ENCODE data around the gene GALNT9.

DNA sequence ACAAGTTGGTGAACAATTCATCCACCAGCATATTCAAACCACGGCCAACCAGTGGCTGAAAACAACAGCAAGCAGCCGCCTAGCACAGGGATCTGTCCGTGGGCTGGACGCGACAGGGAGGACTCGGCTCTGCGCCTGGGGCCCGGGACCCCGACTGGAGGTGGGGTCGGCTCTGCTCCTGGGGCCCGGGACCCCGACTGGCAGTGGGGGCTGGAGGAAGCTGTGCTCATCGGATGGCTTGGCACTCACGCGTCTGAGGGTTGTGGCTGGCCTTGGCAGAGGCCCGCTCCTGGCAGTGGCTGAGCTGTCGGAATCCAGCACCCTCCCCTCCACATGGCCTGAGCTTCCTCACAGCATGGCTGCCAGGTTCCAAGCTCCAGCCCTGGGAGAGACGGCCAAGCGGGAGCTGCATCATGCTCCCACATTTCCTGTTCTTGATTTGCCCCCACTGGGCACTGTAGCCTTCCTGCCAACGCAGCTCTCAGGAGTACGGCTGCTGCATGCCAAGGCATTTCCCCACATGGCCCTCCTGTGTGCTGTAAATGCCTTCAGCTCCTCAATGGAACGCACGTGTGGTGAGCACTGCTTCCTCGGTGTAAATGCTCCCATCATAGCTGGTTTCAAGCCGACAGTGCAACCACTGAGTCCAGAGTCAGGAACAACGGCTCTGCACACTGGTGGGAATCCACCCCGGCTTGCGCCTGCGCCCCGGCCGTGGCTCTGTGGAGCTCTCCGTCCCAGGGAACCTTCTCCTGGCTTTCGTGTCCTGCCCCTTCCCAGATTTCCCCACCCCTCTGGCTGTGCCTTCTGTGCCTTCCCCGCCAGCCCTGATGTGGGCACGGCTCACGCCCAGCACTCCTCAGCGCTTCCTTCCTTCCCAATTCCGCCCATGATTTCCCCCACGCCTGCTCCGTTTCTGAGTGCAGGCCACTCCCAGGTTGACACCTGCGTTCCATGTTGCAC, 7.3 kb upstream of the GALNT9 start:
- TF ChIP-seq, protein P1, sequence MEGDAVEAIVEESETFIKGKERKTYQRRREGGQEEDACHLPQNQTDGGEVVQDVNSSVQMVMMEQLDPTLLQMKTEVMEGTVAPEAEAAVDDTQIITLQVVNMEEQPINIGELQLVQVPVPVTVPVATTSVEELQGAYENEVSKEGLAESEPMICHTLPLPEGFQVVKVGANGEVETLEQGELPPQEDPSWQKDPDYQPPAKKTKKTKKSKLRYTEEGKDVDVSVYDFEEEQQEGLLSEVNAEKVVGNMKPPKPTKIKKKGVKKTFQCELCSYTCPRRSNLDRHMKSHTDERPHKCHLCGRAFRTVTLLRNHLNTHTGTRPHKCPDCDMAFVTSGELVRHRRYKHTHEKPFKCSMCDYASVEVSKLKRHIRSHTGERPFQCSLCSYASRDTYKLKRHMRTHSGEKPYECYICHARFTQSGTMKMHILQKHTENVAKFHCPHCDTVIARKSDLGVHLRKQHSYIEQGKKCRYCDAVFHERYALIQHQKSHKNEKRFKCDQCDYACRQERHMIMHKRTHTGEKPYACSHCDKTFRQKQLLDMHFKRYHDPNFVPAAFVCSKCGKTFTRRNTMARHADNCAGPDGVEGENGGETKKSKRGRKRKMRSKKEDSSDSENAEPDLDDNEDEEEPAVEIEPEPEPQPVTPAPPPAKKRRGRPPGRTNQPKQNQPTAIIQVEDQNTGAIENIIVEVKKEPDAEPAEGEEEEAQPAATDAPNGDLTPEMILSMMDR (IDR thresholded peaks at IDR 0.05; ENCODE audit: insufficient read depth, low read depth, low read length), result no peak
- TF ChIP-seq EZH2 (IDR thresholded peaks at IDR 0.05; ENCODE audit: insufficient read depth, low read length), result no peak

All from astrocyte (in vitro differentiated cells and primary cell).